Skin of body (tissue), 2 donors: ENCODE data around the gene AHSG. TPM values are rescaled to one million over a fixed set of nuclear protein-coding genes. Genes with fewer than 3 reads are reported as not detected.
A peak's percentile ranks its signal among the peaks of the same experiment; 100 is the strongest.
"Not testable (repeated sequence)": the region's sequence is repeated elsewhere in the genome, so short reads cannot be mapped to it uniquely, and the experiment has no call there.

Experiments
- DNase-seq: peaks from one replicate; lab custom pipeline; 2025; lab: John Stamatoyannopoulos, UW
- total RNA-seq: library from RNA; depleted of rRNA; stranded (reverse); fragments of >200 nt; gene quantifications from one replicate; pipeline ENCODE4 v1.2.3, GENCODE V29; 2014

The AHSG gene
- total RNA-seq, 1 donor from 2014 or later: not detected

GRCh38 chr3:186617036-186617946 is 4.4 kb downstream of the AHSG start:
- DNase-seq: peak; percentile 45

GRCh38 chr3:186618318-186618938 is 5.6 kb downstream of the AHSG start:
- DNase-seq: no peak

- no peak for DNase-seq
Measured at GRCh38 chr3:186619787-186620212, 6.9 kb downstream of the AHSG start.

GRCh38 chr3:186620213-186621092 is 7.6 kb downstream of the AHSG start:
- DNase-seq: no peak

- no peak for DNase-seq
Measured at GRCh38 chr3:186621894-186622650, 9.2 kb downstream of the AHSG start.

- DNase-seq: no peak
Measured at GRCh38 chr3:186622651-186623310, 9.9 kb downstream of the AHSG start.

- no peak for DNase-seq
Measured at GRCh38 chr3:186624598-186624997, 11.7 kb downstream of the AHSG start.

- no peak for DNase-seq
Measured at GRCh38 chr3:186625600-186626042, 12.8 kb downstream of the AHSG start.

GRCh38 chr3:186626254-186626847 is 13.5 kb downstream of the AHSG start:
- no peak for DNase-seq

- no peak for DNase-seq
Measured at GRCh38 chr3:186627852-186628414, 15.1 kb downstream of the AHSG start.

GRCh38 chr3:186628756-186629155 is 15.9 kb downstream of the AHSG start:
- no peak for DNase-seq

- DNase-seq: no peak
Measured at GRCh38 chr3:186630950-186631641, 18.2 kb downstream of the AHSG start.

- no peak for DNase-seq
Measured at GRCh38 chr3:186633481-186633880, 20.6 kb downstream of the AHSG start.

- DNase-seq: not testable (repeated sequence)
Measured at GRCh38 chr3:186634207-186634606, 21.3 kb downstream of the AHSG start.

GRCh38 chr3:186635532-186635931 is 22.7 kb downstream of the AHSG start:
- no peak for DNase-seq

GRCh38 chr3:186636536-186636935 is 23.7 kb downstream of the AHSG start:
- no peak for DNase-seq

GRCh38 chr3:186637686-186638085 is 24.8 kb downstream of the AHSG start:
- DNase-seq: no peak

GRCh38 chr3:186638259-186638658 is 25.4 kb downstream of the AHSG start:
- DNase-seq: no peak
